ENCODE measurements around the gene VWA8. TPM values are rescaled to one million over a fixed set of nuclear protein-coding genes. Genes with fewer than 3 reads are reported as not detected.

Gene VWA8
- total and polyA plus RNA-seq, 4 donors, result 4.7 to 26.3 (median 11.9) TPM

DNA sequence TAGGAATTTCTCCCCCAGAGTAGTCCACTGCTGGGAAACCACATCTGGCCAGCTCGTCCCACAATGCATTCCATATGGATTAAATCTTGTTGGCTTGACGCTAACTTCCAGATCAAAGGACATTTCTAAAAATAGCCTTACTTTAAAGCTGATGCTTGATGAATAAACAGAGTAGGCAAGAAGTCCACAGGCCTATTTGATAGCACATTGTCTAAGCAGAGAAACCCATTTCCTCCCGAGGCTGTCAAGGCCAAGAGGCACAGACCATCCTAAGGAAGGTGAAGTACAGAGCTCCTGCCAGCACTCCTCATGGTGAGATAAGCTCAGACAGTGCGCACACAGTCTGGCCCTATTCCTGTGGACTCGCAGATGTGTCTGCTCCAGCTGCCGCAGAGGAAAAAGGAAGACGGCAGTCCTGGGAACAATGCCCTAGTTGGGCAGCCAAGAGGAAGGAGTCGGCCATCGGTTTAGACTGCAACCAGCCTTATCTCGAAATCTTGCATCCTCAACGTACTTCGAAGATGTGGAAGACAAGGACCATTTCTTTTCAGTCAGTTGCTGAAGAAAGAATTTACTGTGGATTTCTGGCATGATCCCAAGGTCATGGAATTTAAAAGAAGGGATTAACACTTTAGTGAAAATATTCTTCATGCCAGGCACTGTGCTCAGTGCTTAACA lies 346.8 kb downstream of the VWA8 start:
- ATAC-seq (ENCODE audit: insufficient read depth, low FRiP score), result peak; percentile 31
- DNase-seq, result peak; percentile 75 to 93 (median 93)
- Histone ChIP-seq H3K27ac (ENCODE audit: low read depth in 1 of 2, low read length in 1 of 2) (peak overlapping the region; percentile 85 to 86), H3K27me3 (ENCODE audit: control insufficient read depth in 3 of 3, insufficient read depth in 3 of 3, low read length in 2 of 3) (no peaks in the 10 kb centered on the region), H3K36me3 (ENCODE audit: control insufficient read depth in 4 of 4, insufficient read depth in 4 of 4, low read length in 4 of 4) (peaks cover 0 to 3% (median 1%) of the 10 kb centered on the region in 4 donors), H3K9ac (ENCODE audit: insufficient read depth in 1 of 2, low read length in 2 of 2) (peak overlapping the region in 1 of 2 donors; percentile 27), H3K4me1 (ENCODE audit: control insufficient read depth in 5 of 5, insufficient read depth in 5 of 5, low read length in 5 of 5) (peaks cover 14 to 77% (median 26%) of the 10 kb centered on the region in 5 donors), H3K4me3 (no peak overlapping the region), H3K9me3 (ENCODE audit: control insufficient read depth in 4 of 4, insufficient read depth in 3 of 4, low read length in 3 of 4) (no peaks in the 10 kb centered on the region)
- WGBS, 2 donors, result 53 to 65% methylated on average over 12 of the region's 12 CpGs
- TF ChIP-seq, protein P1, sequence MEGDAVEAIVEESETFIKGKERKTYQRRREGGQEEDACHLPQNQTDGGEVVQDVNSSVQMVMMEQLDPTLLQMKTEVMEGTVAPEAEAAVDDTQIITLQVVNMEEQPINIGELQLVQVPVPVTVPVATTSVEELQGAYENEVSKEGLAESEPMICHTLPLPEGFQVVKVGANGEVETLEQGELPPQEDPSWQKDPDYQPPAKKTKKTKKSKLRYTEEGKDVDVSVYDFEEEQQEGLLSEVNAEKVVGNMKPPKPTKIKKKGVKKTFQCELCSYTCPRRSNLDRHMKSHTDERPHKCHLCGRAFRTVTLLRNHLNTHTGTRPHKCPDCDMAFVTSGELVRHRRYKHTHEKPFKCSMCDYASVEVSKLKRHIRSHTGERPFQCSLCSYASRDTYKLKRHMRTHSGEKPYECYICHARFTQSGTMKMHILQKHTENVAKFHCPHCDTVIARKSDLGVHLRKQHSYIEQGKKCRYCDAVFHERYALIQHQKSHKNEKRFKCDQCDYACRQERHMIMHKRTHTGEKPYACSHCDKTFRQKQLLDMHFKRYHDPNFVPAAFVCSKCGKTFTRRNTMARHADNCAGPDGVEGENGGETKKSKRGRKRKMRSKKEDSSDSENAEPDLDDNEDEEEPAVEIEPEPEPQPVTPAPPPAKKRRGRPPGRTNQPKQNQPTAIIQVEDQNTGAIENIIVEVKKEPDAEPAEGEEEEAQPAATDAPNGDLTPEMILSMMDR (IDR thresholded peaks at IDR 0.05; ENCODE audit: control extremely low read depth, extremely low read depth), result no peak

DNA sequence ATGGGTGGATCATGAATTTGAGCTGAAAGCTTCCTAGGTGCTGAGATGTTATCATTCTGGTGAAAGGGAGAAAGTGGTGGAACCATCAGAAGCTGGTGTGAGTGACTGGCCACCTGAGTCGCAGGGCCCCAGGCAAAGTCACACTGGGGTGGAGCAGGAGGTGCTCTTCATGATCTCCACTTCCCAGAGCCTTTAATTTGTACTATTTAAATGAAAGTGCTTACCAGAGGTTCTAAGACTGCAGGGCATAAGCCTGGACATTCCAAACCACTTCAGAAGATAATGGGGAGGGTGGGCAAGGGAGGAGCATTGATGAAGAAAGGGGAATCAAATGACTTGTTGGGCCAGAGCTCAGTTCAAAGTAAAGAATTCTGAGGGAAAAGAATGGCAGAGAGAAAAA lies 347.4 kb downstream of the VWA8 start:
- Histone ChIP-seq H3K36me3 (ENCODE audit: control insufficient read depth in 4 of 4, insufficient read depth in 4 of 4, low read length in 4 of 4) (peaks cover 0 to 3% (median 2%) of the 10 kb centered on the region in 4 donors), H3K4me3 (no peak overlapping the region), H3K27ac (ENCODE audit: low read depth in 1 of 2, low read length in 1 of 2) (peak overlapping the region; percentile 81 to 85), H3K27me3 (ENCODE audit: control insufficient read depth in 3 of 3, insufficient read depth in 3 of 3, low read length in 2 of 3) (no peaks in the 10 kb centered on the region), H3K9me3 (ENCODE audit: control insufficient read depth in 4 of 4, insufficient read depth in 3 of 4, low read length in 3 of 4) (no peaks in the 10 kb centered on the region), H3K9ac (ENCODE audit: insufficient read depth in 1 of 2, low read length in 2 of 2) (peak overlapping the region in 1 of 2 donors; percentile 27), H3K4me1 (ENCODE audit: control insufficient read depth in 5 of 5, insufficient read depth in 5 of 5, low read length in 5 of 5) (peaks cover 14 to 84% (median 26%) of the 10 kb centered on the region in 5 donors)
- 83% methylated on average over 1 of the region's 1 CpG for WGBS, 2 donors
- TF ChIP-seq, protein P1 (IDR thresholded peaks at IDR 0.05; ENCODE audit: control extremely low read depth, extremely low read depth), result no peak
- DNase-seq, result no peak
- ATAC-seq (ENCODE audit: insufficient read depth, low FRiP score), result no peak

- ATAC-seq (ENCODE audit: insufficient read depth, low FRiP score), result no peak
- 87 to 88% methylated on average over 8 of the region's 8 CpGs for WGBS, 2 donors
- Histone ChIP-seq H3K27me3 (ENCODE audit: control insufficient read depth in 3 of 3, insufficient read depth in 3 of 3, low read length in 2 of 3) (no peaks in the 10 kb centered on the region), H3K4me1 (ENCODE audit: control insufficient read depth in 5 of 5, insufficient read depth in 5 of 5, low read length in 5 of 5) (peaks cover 14 to 88% (median 31%) of the 10 kb centered on the region in 5 donors), H3K27ac (ENCODE audit: low read depth in 1 of 2, low read length in 1 of 2) (peak overlapping the region in 1 of 2 donors; percentile 89), H3K9me3 (ENCODE audit: control insufficient read depth in 4 of 4, insufficient read depth in 3 of 4, low read length in 3 of 4) (no peaks in the 10 kb centered on the region), H3K4me3 (no peak overlapping the region), H3K9ac (ENCODE audit: insufficient read depth in 1 of 2, low read length in 2 of 2) (no peak overlapping the region), H3K36me3 (ENCODE audit: control insufficient read depth in 4 of 4, insufficient read depth in 4 of 4, low read length in 4 of 4) (peaks cover 0 to 3% (median 2%) of the 10 kb centered on the region in 4 donors)
- TF ChIP-seq, protein P1 (IDR thresholded peaks at IDR 0.05; ENCODE audit: control extremely low read depth, extremely low read depth), result no peak
- DNase-seq, result no peak
Observed at GRCh38 chr13:41611385-41611784, 349.5 kb downstream of the VWA8 start.

Data from lung (tissue), 12 donors.